Peyer's patch (tissue), 4 donors: ENCODE measurements around the gene CDKAL1. TPM values are rescaled to one million over a fixed set of nuclear protein-coding genes. Genes with fewer than 3 reads are reported as not detected.

Experiments used
- DNase-seq, 3 donors: peaks; one replicate each; pipeline ENCODE4 v3.0.0-alpha.2; 2017 to 2019
- H3K27ac ChIP-seq, 4 donors: fragments of 200-600 bp; sonication (generic); one replicate each; pipeline ENCODE4 v1.5.1; 2016 to 2019
- H3K27me3 ChIP-seq, 2 donors: fragments of 200-600 bp; sonication (generic); one replicate each; pipeline ENCODE4 v1.5.1; 2019
- H3K36me3 ChIP-seq, 3 donors: fragments of 200-600 bp; sonication (generic); one replicate each; pipeline ENCODE4 v1.5.1; 2016 to 2019
- H3K4me1 ChIP-seq, 4 donors: fragments of 200-600 bp; sonication (generic); one replicate each; pipeline ENCODE4 v1.5.1; 2016 to 2019
- H3K4me3 ChIP-seq, 4 donors: fragments of 200-600 bp; sonication (generic); 1 replicate in 3 of 4; 2 replicates in 1 of 4; pipeline ENCODE4 v1.5.1; 2016 to 2019; ENCODE audit warnings: mild to moderate bottlenecking in 1 of 4
- H3K9me3 ChIP-seq, 4 donors: fragments of 200-600 bp; sonication (generic); one replicate each; pipeline ENCODE4 v1.5.1; 2016 to 2019; ENCODE audit warnings: mild to moderate bottlenecking in 1 of 4
- CTCF ChIP-seq, 6 experiments: fragments of 450-650 bp in 4 of 6; fragments of 200-600 bp in 2 of 6; sonication (generic) in 1 of 6; IDR thresholded peaks; one replicate each; pipeline ENCODE4 v1.5.1; 2017 to 2019; ENCODE audit warnings: antibody characterized with exemption in 6 of 6, mild to moderate bottlenecking in 3 of 6, moderate library complexity in 1 of 6
- POLR2A ChIP-seq, 2 donors: fragments of 450-650 bp; IDR thresholded peaks; one replicate each; pipeline ENCODE4 v1.5.1; 2017; ENCODE audit warnings: antibody characterized with exemption in 2 of 2, mild to moderate bottlenecking in 2 of 2, moderate library complexity in 2 of 2
- total RNA-seq, 4 donors: library from RNA; depleted of rRNA; stranded (reverse); fragments of >200 nt; gene quantifications; one replicate each; pipeline ENCODE4 v1.1.0, GENCODE V29; 2016

Gene CDKAL1
- total RNA-seq, 4 donors from 2014 or later = 10.3 to 31.4 (median 11.6) TPM

DNA sequence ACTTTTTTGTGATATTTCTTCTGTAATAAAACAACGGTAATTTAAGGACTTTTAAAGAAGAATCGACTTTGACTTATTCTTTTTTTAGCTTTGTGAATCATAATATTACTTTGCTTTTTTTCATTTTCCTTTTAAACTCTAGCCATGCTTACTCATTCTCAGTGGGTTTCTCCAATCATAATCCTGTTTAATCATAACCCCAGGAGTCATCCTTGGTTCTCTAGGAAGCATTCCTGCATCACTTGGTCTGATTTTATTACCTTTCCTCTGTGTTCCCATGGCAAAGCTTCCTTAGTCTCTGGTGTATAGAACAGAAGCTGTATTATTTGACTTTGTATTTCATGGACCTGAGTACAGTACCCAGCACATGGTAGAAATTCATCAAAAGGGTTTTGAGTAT is 223.5 kb downstream of the CDKAL1 start:
- no peak for TF ChIP-seq CTCF (IDR thresholded peaks at IDR 0.05)
- TF ChIP-seq POLR2A (IDR thresholded peaks at IDR 0.05) = no peak
- no peaks in the 10 kb centered on the region for H3K36me3 ChIP-seq
- no peak overlapping the region for H3K4me3 ChIP-seq
- no peaks in the 10 kb centered on the region for H3K9me3 ChIP-seq
- DNase-seq = no peak
- no peak overlapping the region for H3K27ac ChIP-seq
- H3K4me1 ChIP-seq = no peaks in the 10 kb centered on the region
- H3K27me3 ChIP-seq = no peaks in the 10 kb centered on the region

- Histone ChIP-seq H3K4me3 (no peak overlapping the region), H3K27me3 (no peaks in the 10 kb centered on the region), H3K9me3 (no peaks in the 10 kb centered on the region), H3K4me1 (no peaks in the 10 kb centered on the region), H3K27ac (no peak overlapping the region), H3K36me3 (no peaks in the 10 kb centered on the region)
- DNase-seq = no peak
- TF ChIP-seq POLR2A (IDR thresholded peaks at IDR 0.05) = no peak
- TF ChIP-seq CTCF (IDR thresholded peaks at IDR 0.05) = no peak
These were observed 229.0 kb downstream of the CDKAL1 start for GRCh38 chr6:20763296-20763695.

GRCh38 chr6:20769631-20770030 is 235.4 kb downstream of the CDKAL1 start:
- Histone ChIP-seq H3K27ac (no peak overlapping the region), H3K4me1 (no peaks in the 10 kb centered on the region), H3K36me3 (no peaks in the 10 kb centered on the region), H3K27me3 (no peaks in the 10 kb centered on the region), H3K4me3 (no peak overlapping the region), H3K9me3 (no peaks in the 10 kb centered on the region)
- TF ChIP-seq POLR2A (IDR thresholded peaks at IDR 0.05) = no peak
- TF ChIP-seq CTCF (IDR thresholded peaks at IDR 0.05) = no peak
- DNase-seq = no peak

- TF ChIP-seq CTCF (IDR thresholded peaks at IDR 0.05) = no peak
- no peak for TF ChIP-seq POLR2A (IDR thresholded peaks at IDR 0.05)
- H3K9me3 ChIP-seq = no peaks in the 10 kb centered on the region
- no peaks in the 10 kb centered on the region for H3K27me3 ChIP-seq
- H3K4me1 ChIP-seq = no peaks in the 10 kb centered on the region
- no peak for DNase-seq
- no peak overlapping the region for H3K4me3 ChIP-seq
- no peak overlapping the region for H3K27ac ChIP-seq
- no peaks in the 10 kb centered on the region for H3K36me3 ChIP-seq
These were observed 236.5 kb downstream of the CDKAL1 start for GRCh38 chr6:20770773-20771172.

DNA sequence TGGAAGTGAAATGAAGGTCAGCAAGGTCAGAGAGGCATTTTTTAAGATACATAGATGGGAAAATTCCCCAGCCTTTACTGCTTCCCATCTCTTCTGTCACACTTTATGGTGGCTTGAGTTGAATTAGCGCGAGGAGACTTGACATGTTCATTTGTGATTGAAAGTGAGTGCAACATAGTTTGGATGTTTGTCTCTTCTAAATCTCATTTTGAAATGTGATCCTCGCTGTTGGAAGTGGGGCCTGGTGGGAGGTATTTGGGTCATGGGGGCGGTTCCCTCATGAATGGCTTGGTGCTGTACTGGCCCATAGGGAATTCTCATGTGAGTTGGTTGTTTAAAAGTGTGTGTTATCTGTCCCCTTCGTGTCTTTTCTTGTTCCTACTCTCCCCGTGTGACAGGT is 237.2 kb downstream of the CDKAL1 start:
- no peak for TF ChIP-seq POLR2A (IDR thresholded peaks at IDR 0.05)
- no peak for TF ChIP-seq CTCF (IDR thresholded peaks at IDR 0.05)
- H3K9me3 ChIP-seq = no peaks in the 10 kb centered on the region
- H3K4me3 ChIP-seq = no peak overlapping the region
- no peaks in the 10 kb centered on the region for H3K27me3 ChIP-seq
- H3K27ac ChIP-seq = no peak overlapping the region
- DNase-seq = no peak
- H3K36me3 ChIP-seq = no peaks in the 10 kb centered on the region
- H3K4me1 ChIP-seq = no peaks in the 10 kb centered on the region

GRCh38 chr6:20773822-20774221 is 239.6 kb downstream of the CDKAL1 start:
- no peak for DNase-seq
- H3K27ac ChIP-seq = no peak overlapping the region
- no peaks in the 10 kb centered on the region for H3K9me3 ChIP-seq
- no peaks in the 10 kb centered on the region for H3K27me3 ChIP-seq
- TF ChIP-seq POLR2A (IDR thresholded peaks at IDR 0.05) = no peak
- TF ChIP-seq CTCF (IDR thresholded peaks at IDR 0.05) = no peak
- H3K4me1 ChIP-seq = no peaks in the 10 kb centered on the region
- H3K36me3 ChIP-seq = no peaks in the 10 kb centered on the region
- no peak overlapping the region for H3K4me3 ChIP-seq
